Lower lobe of right lung (tissue), 2 donors: Measurements from ENCODE around the gene PUS3. TPM values are rescaled to one million over a fixed set of nuclear protein-coding genes. Genes with fewer than 3 reads are reported as not detected.

Experiments used
- ATAC-seq, 2 donors: fragments of 200-7000 bp; cut with Tn5 transposase; one replicate each; pipeline ENCODE4 v1.9.1; 2020 to 2022; ENCODE audit warnings: mild to moderate bottlenecking in 2 of 2, moderate library complexity in 2 of 2
- DNase-seq: peaks from one replicate; pipeline ENCODE4 v3.0.0-alpha.2; 2020
- H3K27ac ChIP-seq: fragments of 200-600 bp; one replicate; pipeline ENCODE4 v1.8.0; 2022
- H3K27me3 ChIP-seq: fragments of 200-600 bp; one replicate; pipeline ENCODE4 v1.8.0; 2022; ENCODE audit warnings: low read depth
- H3K36me3 ChIP-seq: fragments of 200-600 bp; one replicate; pipeline ENCODE4 v1.8.0; 2022; ENCODE audit warnings: mild to moderate bottlenecking
- H3K4me1 ChIP-seq: fragments of 200-600 bp; one replicate; pipeline ENCODE4 v1.8.0; 2022
- H3K4me3 ChIP-seq: fragments of 200-600 bp; one replicate; pipeline ENCODE4 v1.8.0; 2022; ENCODE audit warnings: mild to moderate bottlenecking
- H3K9me3 ChIP-seq: fragments of 200-600 bp; one replicate; pipeline ENCODE4 v1.8.0; 2022
- CTCF ChIP-seq: fragments of 200-600 bp; IDR thresholded peaks from one replicate; pipeline ENCODE4 v1.8.0; 2022; ENCODE audit warnings: antibody characterized with exemption, mild to moderate bottlenecking
- intact Hi-C: fragments of 100-400 bp; cut with DNase I; formaldehyde crosslinking; loops from one replicate; pipeline ENCODE4 v1.11.0; 2022
- total RNA-seq: library from RNA; stranded (reverse); fragmentation: NEBNext Ultra II Directional; extraction: Animal tissue kit (Norgen Biotek cat#: 25700); gene quantifications from one replicate; pipeline ENCODE4 v1.2.1, GENCODE V29; 2021
- donor health status: DM: no; HTN: yes; CAD: no; lungs with severe emphysema.

The PUS3 gene
- total RNA-seq, 1 donor from 2014 or later, result 10.0 TPM

- H3K4me1 ChIP-seq, result no peaks in the 10 kb centered on the region
- ATAC-seq (no peak), DNase-seq (no peak)
- H3K9me3 ChIP-seq, result no peaks in the 10 kb centered on the region
- no peak for TF ChIP-seq CTCF
- H3K27ac ChIP-seq, result no peak within 1 kb of the TSS
- H3K27me3 ChIP-seq, result peaks cover 3% of the 10 kb centered on the region
- H3K4me3 ChIP-seq, result no peak within 1 kb of the TSS
- intact Hi-C loops, result no loop called here
- no peaks in the 10 kb centered on the region for H3K36me3 ChIP-seq
Observed at GRCh38 chr11:125945797-125946520, 43.0 kb upstream of the PUS3 start, which contains the start of gene VSIG10L2. Gene VSIG10L2, plus strand, starts transcription at chr11:125946044. Its CDS starts 12 bp downstream, at chr11:125946056.

- Histone ChIP-seq H3K36me3 (no peaks in the 10 kb centered on the region), H3K27me3 (peaks cover 3% of the 10 kb centered on the region), H3K27ac (no peak overlapping the region), H3K4me1 (no peaks in the 10 kb centered on the region), H3K4me3 (no peak overlapping the region), H3K9me3 (no peaks in the 10 kb centered on the region)
- DNase-seq (no peak), ATAC-seq (no peak)
- intact Hi-C loops, result no loop called here
- TF ChIP-seq CTCF, result no peak
Observed at GRCh38 chr11:125945011-125945796, 42.2 kb upstream of the PUS3 start.

- intact Hi-C loops, result no loop called here
- ATAC-seq (no peak), DNase-seq (no peak)
- Histone ChIP-seq H3K4me1 (no peaks in the 10 kb centered on the region), H3K9me3 (no peaks in the 10 kb centered on the region), H3K36me3 (no peaks in the 10 kb centered on the region), H3K27me3 (peaks cover 3% of the 10 kb centered on the region), H3K27ac (no peak overlapping the region), H3K4me3 (no peak overlapping the region)
- no peak for TF ChIP-seq CTCF
Observed at GRCh38 chr11:125944350-125945010, 41.5 kb upstream of the PUS3 start.

GRCh38 chr11:125943661-125944349, 40.8 kb upstream of the PUS3 start:
- H3K27ac ChIP-seq, result no peak overlapping the region
- intact Hi-C loops, result no loop called here
- peaks cover 3% of the 10 kb centered on the region for H3K27me3 ChIP-seq
- no peak for TF ChIP-seq CTCF
- no peaks in the 10 kb centered on the region for H3K36me3 ChIP-seq
- no peaks in the 10 kb centered on the region for H3K9me3 ChIP-seq
- H3K4me1 ChIP-seq, result no peaks in the 10 kb centered on the region
- no peak overlapping the region for H3K4me3 ChIP-seq
- no peak for ATAC-seq
- DNase-seq, result no peak

- Histone ChIP-seq H3K36me3 (no peaks in the 10 kb centered on the region), H3K4me1 (no peaks in the 10 kb centered on the region), H3K4me3 (no peak overlapping the region), H3K9me3 (no peaks in the 10 kb centered on the region), H3K27ac (no peak overlapping the region), H3K27me3 (peaks cover 3% of the 10 kb centered on the region)
- DNase-seq, result no peak
- no peak for TF ChIP-seq CTCF
- no peak for ATAC-seq
- intact Hi-C loops, result no loop called here
Observed at GRCh38 chr11:125942771-125943428, 39.9 kb upstream of the PUS3 start.
